ENCODE data around the gene RAB8A.

RAB8A gene

GRCh38 chr19:16154557-16154956, 42.9 kb downstream of the RAB8A start:
- H3K4me1 ChIP-seq (ENCODE audit: control insufficient read depth, insufficient read depth, low read length) = no peaks in the 10 kb centered on the region
- H3K27me3 ChIP-seq (replicated peaks; ENCODE audit: control insufficient read depth, insufficient read depth, low read length) = peaks cover 10% of the 10 kb centered on the region
- no peaks in the 10 kb centered on the region for H3K9me3 ChIP-seq (ENCODE audit: control insufficient read depth, low read length)
- no peak for DNase-seq (ENCODE audit: low read depth)
- H3K36me3 ChIP-seq (ENCODE audit: control insufficient read depth, insufficient read depth, low read length, severe bottlenecking) = no peaks in the 10 kb centered on the region
- H3K9ac ChIP-seq (ENCODE audit: low read length) = no peak overlapping the region
- H3K4me3 ChIP-seq (ENCODE audit: low read length) = no peak overlapping the region

- no peaks in the 10 kb centered on the region for H3K9me3 ChIP-seq (ENCODE audit: control insufficient read depth, low read length)
- no peaks in the 10 kb centered on the region for H3K4me1 ChIP-seq (ENCODE audit: control insufficient read depth, insufficient read depth, low read length)
- H3K4me3 ChIP-seq (ENCODE audit: low read length) = no peak overlapping the region
- peaks cover 10% of the 10 kb centered on the region for H3K27me3 ChIP-seq (replicated peaks; ENCODE audit: control insufficient read depth, insufficient read depth, low read length)
- DNase-seq (ENCODE audit: low read depth) = no peak
- no peaks in the 10 kb centered on the region for H3K36me3 ChIP-seq (ENCODE audit: control insufficient read depth, insufficient read depth, low read length, severe bottlenecking)
- no peak overlapping the region for H3K9ac ChIP-seq (ENCODE audit: low read length)
Measured at GRCh38 chr19:16155128-16155527, 43.4 kb downstream of the RAB8A start.

- no peak for DNase-seq (ENCODE audit: low read depth)
- peaks cover 6% of the 10 kb centered on the region for H3K4me1 ChIP-seq (ENCODE audit: control insufficient read depth, insufficient read depth, low read length)
- no peak overlapping the region for H3K4me3 ChIP-seq (ENCODE audit: low read length)
- H3K9ac ChIP-seq (ENCODE audit: low read length) = no peak overlapping the region
- H3K27me3 ChIP-seq (replicated peaks; ENCODE audit: control insufficient read depth, insufficient read depth, low read length) = peaks cover 10% of the 10 kb centered on the region
- no peaks in the 10 kb centered on the region for H3K36me3 ChIP-seq (ENCODE audit: control insufficient read depth, insufficient read depth, low read length, severe bottlenecking)
- no peaks in the 10 kb centered on the region for H3K9me3 ChIP-seq (ENCODE audit: control insufficient read depth, low read length)
Measured at GRCh38 chr19:16156904-16157303, 45.2 kb downstream of the RAB8A start.

GRCh38 chr19:16157601-16158000, 45.9 kb downstream of the RAB8A start:
- H3K4me1 ChIP-seq (ENCODE audit: control insufficient read depth, insufficient read depth, low read length) = peaks cover 6% of the 10 kb centered on the region
- no peak overlapping the region for H3K4me3 ChIP-seq (ENCODE audit: low read length)
- H3K36me3 ChIP-seq (ENCODE audit: control insufficient read depth, insufficient read depth, low read length, severe bottlenecking) = no peaks in the 10 kb centered on the region
- no peak overlapping the region for H3K9ac ChIP-seq (ENCODE audit: low read length)
- DNase-seq (ENCODE audit: low read depth) = no peak
- H3K9me3 ChIP-seq (ENCODE audit: control insufficient read depth, low read length) = no peaks in the 10 kb centered on the region
- peaks cover 10% of the 10 kb centered on the region for H3K27me3 ChIP-seq (replicated peaks; ENCODE audit: control insufficient read depth, insufficient read depth, low read length)

- no peak for DNase-seq (ENCODE audit: low read depth)
- H3K36me3 ChIP-seq (ENCODE audit: control insufficient read depth, insufficient read depth, low read length, severe bottlenecking) = no peaks in the 10 kb centered on the region
Measured at GRCh38 chr19:16159655-16160054, 48.0 kb downstream of the RAB8A start.

GRCh38 chr19:16160445-16160942, 48.8 kb downstream of the RAB8A start:
- H3K9ac ChIP-seq (ENCODE audit: low read length) = no peak overlapping the region
- no peak for DNase-seq (ENCODE audit: low read depth)
- H3K9me3 ChIP-seq (ENCODE audit: control insufficient read depth, low read length) = no peaks in the 10 kb centered on the region
- peaks cover 6% of the 10 kb centered on the region for H3K4me1 ChIP-seq (ENCODE audit: control insufficient read depth, insufficient read depth, low read length)
- no peak overlapping the region for H3K4me3 ChIP-seq (ENCODE audit: low read length)
- H3K36me3 ChIP-seq (ENCODE audit: control insufficient read depth, insufficient read depth, low read length, severe bottlenecking) = no peaks in the 10 kb centered on the region
- H3K27me3 ChIP-seq (replicated peaks; ENCODE audit: control insufficient read depth, insufficient read depth, low read length) = peaks cover 6% of the 10 kb centered on the region

More at GRCh38 chr19:16159655-16160054, 48.0 kb downstream of the RAB8A start:
- H3K4me3 ChIP-seq (ENCODE audit: low read length) = no peak overlapping the region
- no peaks in the 10 kb centered on the region for H3K9me3 ChIP-seq (ENCODE audit: control insufficient read depth, low read length)
- no peak overlapping the region for H3K9ac ChIP-seq (ENCODE audit: low read length)
- peaks cover 6% of the 10 kb centered on the region for H3K4me1 ChIP-seq (ENCODE audit: control insufficient read depth, insufficient read depth, low read length)
- peaks cover 10% of the 10 kb centered on the region for H3K27me3 ChIP-seq (replicated peaks; ENCODE audit: control insufficient read depth, insufficient read depth, low read length)

GRCh38 chr19:16160943-16161560, 49.4 kb downstream of the RAB8A start:
- Histone ChIP-seq H3K9me3 (ENCODE audit: control insufficient read depth, low read length) (no peaks in the 10 kb centered on the region), H3K4me3 (ENCODE audit: low read length) (no peak overlapping the region), H3K36me3 (ENCODE audit: control insufficient read depth, insufficient read depth, low read length, severe bottlenecking) (no peaks in the 10 kb centered on the region), H3K27me3 (replicated peaks; ENCODE audit: control insufficient read depth, insufficient read depth, low read length) (no peaks in the 10 kb centered on the region), H3K9ac (ENCODE audit: low read length) (no peak overlapping the region), H3K4me1 (ENCODE audit: control insufficient read depth, insufficient read depth, low read length) (peaks cover 6% of the 10 kb centered on the region)
- DNase-seq (ENCODE audit: low read depth) = peak; percentile 57

- Histone ChIP-seq H3K4me3 (ENCODE audit: low read length) (no peak overlapping the region), H3K27me3 (replicated peaks; ENCODE audit: control insufficient read depth, insufficient read depth, low read length) (no peaks in the 10 kb centered on the region), H3K9ac (ENCODE audit: low read length) (no peak overlapping the region), H3K9me3 (ENCODE audit: control insufficient read depth, low read length) (no peaks in the 10 kb centered on the region), H3K4me1 (ENCODE audit: control insufficient read depth, insufficient read depth, low read length) (peaks cover 6% of the 10 kb centered on the region), H3K36me3 (ENCODE audit: control insufficient read depth, insufficient read depth, low read length, severe bottlenecking) (no peaks in the 10 kb centered on the region)
- DNase-seq (ENCODE audit: low read depth) = peak; percentile 67
Measured at GRCh38 chr19:16161840-16162239, 50.2 kb downstream of the RAB8A start.

GRCh38 chr19:16164222-16164890, 52.7 kb downstream of the RAB8A start:
- DNase-seq (ENCODE audit: low read depth) = no peak
- Histone ChIP-seq H3K36me3 (ENCODE audit: control insufficient read depth, insufficient read depth, low read length, severe bottlenecking) (no peaks in the 10 kb centered on the region), H3K9me3 (ENCODE audit: control insufficient read depth, low read length) (no peaks in the 10 kb centered on the region), H3K4me3 (ENCODE audit: low read length) (no peak overlapping the region), H3K9ac (ENCODE audit: low read length) (no peak overlapping the region), H3K27me3 (replicated peaks; ENCODE audit: control insufficient read depth, insufficient read depth, low read length) (no peaks in the 10 kb centered on the region), H3K4me1 (ENCODE audit: control insufficient read depth, insufficient read depth, low read length) (peaks cover 6% of the 10 kb centered on the region)

GRCh38 chr19:16166417-16166816, 54.7 kb downstream of the RAB8A start:
- Histone ChIP-seq H3K4me3 (ENCODE audit: low read length) (no peak overlapping the region), H3K4me1 (ENCODE audit: control insufficient read depth, insufficient read depth, low read length) (peaks cover under 1% of the 10 kb centered on the region), H3K36me3 (ENCODE audit: control insufficient read depth, insufficient read depth, low read length, severe bottlenecking) (no peaks in the 10 kb centered on the region), H3K9me3 (ENCODE audit: control insufficient read depth, low read length) (no peaks in the 10 kb centered on the region), H3K9ac (ENCODE audit: low read length) (no peak overlapping the region), H3K27me3 (replicated peaks; ENCODE audit: control insufficient read depth, insufficient read depth, low read length) (peaks cover 4% of the 10 kb centered on the region)
- no peak for DNase-seq (ENCODE audit: low read depth)

GRCh38 chr19:16167055-16167454, 55.4 kb downstream of the RAB8A start:
- Histone ChIP-seq H3K4me3 (ENCODE audit: low read length) (no peak overlapping the region), H3K27me3 (replicated peaks; ENCODE audit: control insufficient read depth, insufficient read depth, low read length) (peaks cover 6% of the 10 kb centered on the region), H3K9me3 (ENCODE audit: control insufficient read depth, low read length) (no peaks in the 10 kb centered on the region), H3K4me1 (ENCODE audit: control insufficient read depth, insufficient read depth, low read length) (no peaks in the 10 kb centered on the region), H3K36me3 (ENCODE audit: control insufficient read depth, insufficient read depth, low read length, severe bottlenecking) (no peaks in the 10 kb centered on the region), H3K9ac (ENCODE audit: low read length) (no peak overlapping the region)
- no peak for DNase-seq (ENCODE audit: low read depth)
